Measurements from ENCODE around the gene JADE2.
"Not testable (repeated sequence)": the region's sequence is repeated elsewhere in the genome, so short reads cannot be mapped to it uniquely, and the experiment has no call there.

The JADE2 gene

GRCh38 chr5:134594336-134594735 lies 68.9 kb downstream of the JADE2 start:
- no peak for DNase-seq

- no peak for DNase-seq
Observed at GRCh38 chr5:134594797-134595457, 69.5 kb downstream of the JADE2 start.

- no peak for DNase-seq
Observed at GRCh38 chr5:134595458-134595838, 70.0 kb downstream of the JADE2 start.

GRCh38 chr5:134599820-134600219 lies 74.3 kb downstream of the JADE2 start:
- not testable (repeated sequence) for DNase-seq

GRCh38 chr5:134600600-134600999 lies 75.1 kb downstream of the JADE2 start:
- no peak for DNase-seq

- DNase-seq, result no peak
Observed at GRCh38 chr5:134603059-134603458, 77.6 kb downstream of the JADE2 start.

- DNase-seq, result no peak
Observed at GRCh38 chr5:134604908-134605307, 79.4 kb downstream of the JADE2 start.

DNA sequence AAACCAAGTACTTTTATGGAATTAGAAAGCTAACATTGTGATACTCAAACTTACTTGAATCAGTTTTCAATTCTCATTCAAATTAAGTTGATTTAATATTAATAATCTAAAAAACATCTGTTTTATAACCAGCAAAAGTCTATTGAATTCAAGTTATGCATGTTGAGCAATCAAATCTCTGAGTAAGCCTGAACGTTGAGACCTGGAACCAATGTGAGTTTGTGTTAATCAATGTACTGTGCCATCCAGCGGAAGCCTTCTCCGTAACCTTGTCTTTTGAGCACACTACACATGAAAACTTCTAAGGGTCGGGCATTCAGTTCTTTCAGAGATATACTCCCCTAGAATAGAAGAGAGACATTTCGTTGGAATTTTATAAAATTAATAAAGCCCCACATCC lies 81.3 kb downstream of the JADE2 start:
- no peak for DNase-seq

DNA sequence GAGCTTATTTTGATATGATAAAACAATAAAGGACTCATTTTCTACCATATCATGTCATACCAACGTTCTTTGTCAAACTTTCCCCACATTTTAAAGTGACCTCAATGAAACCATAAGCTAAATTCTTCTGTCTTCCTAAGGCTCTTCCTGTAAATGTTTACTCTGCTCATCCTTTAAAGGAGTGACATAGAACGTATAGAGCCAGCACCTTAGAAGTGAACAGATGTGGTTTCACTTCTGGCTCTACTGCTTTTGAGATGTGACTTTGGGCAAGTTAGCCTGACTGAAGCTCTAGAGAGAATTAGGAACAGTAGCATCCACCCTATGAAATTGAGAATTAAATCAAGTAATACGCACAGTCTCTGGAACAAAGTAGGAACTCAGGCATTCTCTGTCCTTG lies 83.1 kb downstream of the JADE2 start:
- no peak for DNase-seq

- no peak for DNase-seq
Observed at GRCh38 chr5:134609232-134609851, 83.9 kb downstream of the JADE2 start.

DNA sequence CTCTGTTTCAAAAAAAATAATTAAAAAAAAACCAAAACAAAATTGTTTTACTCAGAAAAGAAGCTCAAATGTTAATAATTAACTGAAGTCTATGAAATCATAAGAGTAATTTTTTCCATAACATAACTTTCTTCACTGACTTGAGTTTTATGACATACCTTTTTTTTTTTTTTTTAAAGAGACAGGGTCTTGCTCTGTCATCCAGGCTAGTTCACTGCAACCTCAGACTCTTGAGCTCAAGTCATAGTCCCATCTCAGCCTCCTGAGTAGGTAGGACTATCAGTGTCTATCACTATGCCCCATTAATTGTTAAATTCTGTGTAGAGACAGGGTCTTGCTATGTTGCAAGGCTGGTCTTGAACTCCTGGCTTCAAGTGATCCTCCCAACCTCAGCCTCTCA lies 85.3 kb downstream of the JADE2 start:
- DNase-seq, result no peak

DNA sequence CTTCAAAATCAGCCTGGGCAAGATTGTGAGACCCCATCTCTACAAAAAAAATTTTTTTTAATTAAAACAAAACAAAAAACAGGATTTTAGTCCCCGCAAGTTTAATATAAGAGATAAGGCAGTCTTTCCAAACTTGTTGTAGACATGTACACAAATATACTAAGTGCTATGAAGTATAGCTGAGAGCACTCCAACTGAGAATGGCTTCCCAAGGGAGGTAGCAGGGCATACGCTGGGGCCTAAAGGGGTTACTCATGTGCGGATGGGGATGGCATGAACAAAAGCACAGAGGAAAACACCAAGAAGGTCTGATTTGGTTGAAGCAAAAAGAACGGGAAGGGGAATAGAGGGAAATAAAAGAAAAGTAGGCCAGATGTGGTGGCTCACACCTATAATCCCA lies 86.0 kb downstream of the JADE2 start:
- DNase-seq, result no peak

- DNase-seq, result no peak
Observed at GRCh38 chr5:134614450-134615085, 89.1 kb downstream of the JADE2 start.

GRCh38 chr5:134620634-134621033 lies 95.2 kb downstream of the JADE2 start:
- DNase-seq, result no peak

- no peak for DNase-seq
Observed at GRCh38 chr5:134625559-134625958, 100.1 kb downstream of the JADE2 start.

- DNase-seq, result no peak
Observed at GRCh38 chr5:134626369-134627014, 101.0 kb downstream of the JADE2 start.

Measured in stimulated activated CD4-positive, alpha-beta T cell treated with anti-CD3 and anti-CD28 coated beads, Interleukin-4, amount 100 ng/mL, for 1 hour (primary cell).